ENCODE data around the gene OGFOD2.

The OGFOD2 gene

DNA sequence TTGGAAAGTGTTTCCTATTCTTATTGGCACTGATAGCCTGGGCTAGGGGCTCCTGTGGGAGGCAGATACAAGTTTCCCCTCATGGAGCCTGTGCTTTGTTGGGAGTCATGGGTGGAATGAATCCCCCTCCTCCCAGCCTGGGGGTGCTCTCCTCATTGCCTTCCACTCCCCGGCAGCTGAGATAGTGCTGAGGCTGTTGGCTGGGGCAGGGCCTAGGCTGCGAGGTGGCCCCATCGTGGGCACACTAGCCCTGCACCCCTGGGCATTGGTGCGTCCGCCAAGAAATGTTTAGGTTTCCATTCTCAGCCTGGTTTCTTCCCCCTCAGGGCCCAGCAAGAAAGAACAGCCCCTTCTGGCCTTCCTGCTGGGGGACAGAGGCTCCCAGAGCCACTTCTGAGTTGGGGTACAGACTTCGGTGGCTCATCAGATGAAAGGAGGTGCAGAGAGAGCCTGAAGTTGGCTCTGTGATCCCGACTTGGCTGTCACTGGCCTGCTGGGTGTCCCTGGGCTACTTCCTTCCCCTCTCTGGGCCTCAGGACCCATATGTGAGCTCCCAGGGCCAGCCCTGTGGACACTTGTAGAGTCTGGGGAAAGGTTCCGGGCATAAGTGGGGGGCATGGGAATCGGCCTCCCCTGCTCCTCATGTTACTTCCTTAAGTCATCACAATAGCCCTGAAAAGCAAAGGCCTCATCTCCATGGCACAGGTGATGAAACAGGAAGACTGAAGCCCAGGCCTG, 2.8 kb downstream of the OGFOD2 start:
- no peak for DNase-seq (ENCODE audit: low spot score)

DNA sequence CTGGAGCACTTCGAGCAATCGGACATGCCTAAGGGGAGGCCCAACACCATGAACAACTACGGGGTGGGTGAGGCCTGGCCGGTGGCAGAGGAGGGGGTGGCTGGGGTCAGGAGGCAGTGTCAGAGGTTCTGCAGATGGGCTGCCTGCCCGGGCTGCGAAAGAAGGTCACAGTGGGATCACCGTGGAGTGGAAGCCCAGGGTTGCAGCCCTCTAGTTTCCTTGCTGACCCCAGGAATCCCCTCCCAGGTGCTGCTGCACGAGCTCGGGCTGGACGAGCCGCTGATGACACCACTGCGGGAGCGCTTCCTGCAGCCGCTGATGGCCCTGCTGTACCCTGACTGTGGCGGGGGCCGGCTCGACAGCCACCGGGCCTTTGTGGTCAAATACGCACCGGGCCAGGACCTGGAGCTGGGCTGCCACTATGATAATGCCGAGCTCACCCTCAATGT, 3.5 kb downstream of the OGFOD2 start:
- DNase-seq (ENCODE audit: low spot score): no peak

DNA sequence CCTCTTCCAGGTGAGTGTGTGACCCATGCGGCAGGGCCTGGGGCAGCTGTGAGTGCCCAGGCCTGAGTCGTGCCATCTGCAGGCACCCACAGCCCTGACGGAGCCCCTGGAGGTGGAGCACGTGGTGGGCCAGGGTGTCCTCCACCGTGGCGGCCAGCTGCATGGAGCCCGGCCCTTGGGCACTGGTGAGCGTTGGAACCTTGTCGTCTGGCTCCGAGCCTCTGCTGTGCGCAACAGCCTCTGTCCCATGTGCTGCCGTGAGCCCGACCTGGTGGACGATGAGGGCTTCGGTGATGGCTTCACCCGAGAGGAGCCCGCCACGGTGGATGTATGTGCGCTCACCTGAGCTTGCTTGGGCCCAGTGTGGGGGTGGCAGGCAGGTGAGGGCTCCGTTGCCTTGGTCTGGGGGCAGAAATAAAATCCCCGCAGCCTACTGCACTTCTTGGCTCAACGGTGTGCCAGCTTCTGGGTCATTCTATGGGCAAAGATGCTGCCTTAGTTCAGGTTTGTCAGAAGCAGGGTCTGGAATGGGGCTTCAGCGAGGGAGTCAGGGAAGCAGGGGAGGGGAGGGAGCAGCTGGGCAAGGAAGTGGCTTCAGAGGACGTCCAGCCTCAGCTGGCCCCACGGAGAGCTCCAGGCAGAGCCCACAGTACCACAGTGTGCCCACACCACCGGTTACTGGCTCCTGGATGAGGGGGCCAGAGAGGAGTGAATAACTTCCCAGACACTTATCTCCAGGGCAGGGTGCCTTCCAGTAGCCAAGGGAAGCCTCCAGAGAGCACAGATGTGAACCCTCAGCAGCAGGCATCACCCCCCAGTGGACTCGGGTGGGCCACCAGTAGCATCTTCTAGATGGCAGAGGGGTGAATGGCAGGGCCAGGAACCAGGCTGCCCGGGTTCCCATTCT, 4.2 kb downstream of the OGFOD2 start:
- DNase-seq (ENCODE audit: low spot score): no peak

DNA sequence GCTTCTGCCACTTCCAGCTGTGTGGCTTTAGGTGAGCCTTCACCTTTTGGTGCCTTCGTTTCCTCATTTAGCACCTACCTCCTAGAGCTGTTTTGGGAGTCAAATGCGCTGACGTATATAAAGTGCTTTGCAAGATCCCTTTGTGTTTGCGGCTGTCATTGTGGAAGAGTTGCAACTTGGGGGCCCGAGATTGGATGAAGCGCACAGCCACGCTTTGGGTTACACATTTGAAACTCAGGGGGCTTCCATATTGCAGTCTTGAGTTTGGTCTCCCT, 4.8 kb downstream of the OGFOD2 start:
- no peak for DNase-seq (ENCODE audit: low spot score)

DNA sequence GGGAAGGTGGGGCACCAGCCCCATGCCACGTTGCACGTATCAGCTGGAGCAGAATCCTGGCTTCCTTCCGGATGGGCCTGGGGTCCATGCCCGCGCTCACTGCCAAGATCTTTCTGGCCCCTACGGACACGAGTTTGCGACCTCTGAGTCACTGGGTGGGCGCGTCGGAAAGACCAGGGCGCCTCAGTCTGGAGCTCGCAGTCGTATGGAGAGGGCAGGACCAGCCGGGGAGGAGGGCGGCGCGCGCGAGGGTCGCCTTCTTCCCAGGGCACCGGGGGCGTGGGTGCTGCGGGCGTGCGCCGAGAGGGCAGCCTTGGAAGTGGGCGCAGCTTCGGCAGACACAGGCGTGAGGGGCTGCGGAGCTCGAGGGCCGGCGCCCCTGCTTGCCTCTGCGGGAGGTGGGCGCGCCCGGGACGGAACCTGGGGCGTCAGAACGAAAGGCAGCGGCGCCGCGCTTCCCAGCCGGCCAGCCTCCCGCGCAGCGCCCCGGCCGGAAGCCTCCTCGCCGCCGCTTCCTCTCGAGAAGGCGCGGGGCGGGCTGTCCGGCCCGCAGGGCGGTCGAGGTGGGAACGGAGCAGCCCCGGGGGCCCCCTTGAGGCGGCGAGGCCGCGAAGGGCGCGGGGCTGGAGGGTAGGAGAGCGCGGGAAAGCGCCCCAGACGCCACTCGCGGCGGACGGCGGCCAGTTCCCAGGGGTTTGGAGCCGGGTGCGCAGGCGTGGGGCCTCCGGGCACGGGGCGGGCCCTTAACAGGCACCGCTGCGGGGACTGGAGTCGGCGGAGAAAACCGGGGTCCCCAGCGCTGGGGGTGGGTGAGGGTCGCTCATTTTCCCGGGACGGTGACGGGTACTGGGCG, 5.4 kb downstream of the OGFOD2 start, which contains the start of gene ARL6IP4:
Gene ARL6IP4 (plus strand): TSS at position 499 of the 853 bp plus-strand sequence. CDS start 459 bp downstream, outside the sequence.
- DNase-seq (ENCODE audit: low spot score): peak; percentile 89

DNA sequence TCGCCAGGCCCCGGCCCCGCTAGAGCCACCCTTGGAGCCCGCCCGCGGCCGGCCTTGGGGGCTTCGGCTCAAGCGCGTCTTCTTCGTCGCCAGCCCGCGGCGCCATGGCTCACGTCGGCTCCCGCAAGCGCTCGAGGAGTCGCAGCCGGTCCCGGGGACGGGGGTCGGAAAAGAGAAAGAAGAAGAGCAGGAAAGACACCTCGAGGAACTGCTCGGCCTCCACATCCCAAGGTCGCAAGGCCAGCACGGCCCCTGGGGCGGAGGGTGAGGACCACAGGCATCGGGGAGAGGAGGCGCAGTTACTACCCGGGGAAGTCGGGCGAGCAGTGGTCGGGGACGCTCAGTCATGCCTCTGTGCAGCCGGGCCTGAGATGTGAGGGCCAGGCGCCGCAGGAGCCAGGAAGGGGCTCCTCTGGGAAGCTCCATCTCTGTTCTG, 6.0 kb downstream of the OGFOD2 start:
- no peak for DNase-seq (ENCODE audit: low spot score)

DNA sequence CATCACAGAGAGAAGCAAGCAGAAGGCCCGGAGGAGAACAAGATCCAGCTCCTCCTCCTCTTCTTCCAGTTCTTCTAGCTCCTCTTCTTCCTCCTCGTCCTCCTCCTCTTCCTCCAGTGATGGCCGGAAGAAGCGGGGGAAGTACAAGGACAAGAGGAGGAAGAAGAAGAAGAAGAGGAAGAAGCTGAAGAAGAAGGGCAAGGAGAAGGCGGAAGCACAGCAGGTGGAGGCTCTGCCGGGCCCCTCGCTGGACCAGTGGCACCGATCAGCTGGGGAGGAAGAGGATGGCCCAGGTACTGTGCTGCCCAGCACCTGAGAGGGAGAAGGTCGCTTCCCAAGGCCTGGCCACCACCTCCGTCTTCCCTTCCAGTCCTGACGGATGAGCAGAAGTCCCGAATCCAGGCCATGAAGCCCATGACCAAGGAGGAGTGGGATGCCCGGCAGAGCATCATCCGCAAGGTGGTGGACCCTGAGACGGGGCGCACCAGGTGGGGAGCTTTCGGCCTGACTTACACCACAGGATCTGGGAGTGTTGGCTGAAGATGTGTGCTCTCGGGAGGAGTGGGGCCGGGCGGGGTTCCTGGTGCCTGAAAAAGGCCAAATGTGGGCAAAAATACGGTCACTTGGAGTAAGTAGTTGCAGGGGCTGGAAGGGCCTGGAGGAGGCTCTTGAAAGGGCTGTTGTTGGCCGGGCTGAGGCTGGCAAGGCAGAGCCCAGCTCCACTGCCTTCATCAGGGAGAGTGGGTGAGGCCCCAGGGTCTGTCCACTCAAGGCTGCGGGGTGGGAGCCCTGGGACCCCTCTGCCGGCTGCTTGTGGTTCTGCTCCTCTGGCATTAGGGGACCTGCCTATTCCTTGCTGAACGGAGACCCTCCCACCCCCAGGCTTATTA, 6.8 kb downstream of the OGFOD2 start:
- no peak for DNase-seq (ENCODE audit: low spot score)

DNA sequence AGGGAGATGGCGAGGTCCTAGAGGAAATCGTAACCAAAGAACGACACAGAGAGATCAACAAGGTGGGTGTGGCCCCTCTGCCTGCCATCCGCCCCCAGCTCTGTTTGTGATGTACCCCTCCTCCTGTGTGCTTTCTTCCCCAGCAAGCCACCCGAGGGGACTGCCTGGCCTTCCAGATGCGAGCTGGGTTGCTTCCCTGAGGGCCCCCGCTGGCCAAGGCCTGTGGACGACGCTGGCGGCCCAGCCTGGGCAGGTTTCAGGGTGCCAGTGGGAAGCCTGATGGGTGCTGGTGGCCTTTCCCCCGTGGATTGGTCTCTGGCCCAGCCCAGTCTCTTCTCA, 7.4 kb downstream of the OGFOD2 start:
- no peak for DNase-seq (ENCODE audit: low spot score)

DNA sequence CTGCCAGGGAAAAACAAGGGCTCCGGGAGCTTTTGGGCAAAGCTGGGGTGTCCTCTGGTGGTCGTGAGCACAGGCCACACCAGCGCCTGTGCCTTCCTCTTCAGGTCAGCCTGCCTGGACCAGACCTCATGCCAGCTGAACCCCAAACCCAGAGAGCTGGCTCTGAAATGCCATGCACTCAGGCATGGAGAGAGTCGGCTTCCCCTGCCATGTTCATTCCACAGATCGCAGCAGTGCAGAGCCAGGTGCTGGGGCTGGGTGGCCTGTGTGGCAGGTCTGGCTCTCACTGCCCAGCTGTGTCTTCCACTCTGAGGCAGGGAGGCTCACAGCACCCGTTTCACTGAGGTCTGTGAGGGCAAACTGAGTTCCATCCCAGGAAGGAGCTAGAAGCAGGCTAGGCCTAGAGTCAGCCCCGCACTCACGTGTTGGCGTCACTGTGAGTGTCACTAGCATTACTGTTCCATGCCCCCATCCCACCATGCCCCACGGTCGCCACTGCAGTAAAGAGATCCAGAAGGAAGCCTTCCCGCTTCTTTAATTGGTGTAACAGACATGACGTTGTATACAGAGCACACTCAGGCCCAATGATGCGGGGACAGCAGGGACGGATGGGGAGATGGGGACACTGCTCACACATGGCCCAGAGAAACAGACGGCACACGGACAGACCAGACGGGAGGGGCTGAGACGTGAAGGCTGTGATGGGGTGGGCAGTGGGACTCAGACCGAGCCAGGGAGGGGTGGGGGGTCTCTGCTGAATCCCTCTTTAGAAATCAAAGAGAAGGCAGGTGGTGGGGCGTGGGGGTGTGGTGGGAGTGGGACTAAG, 8.1 kb downstream of the OGFOD2 start:
- no peak for DNase-seq (ENCODE audit: low spot score)

DNA sequence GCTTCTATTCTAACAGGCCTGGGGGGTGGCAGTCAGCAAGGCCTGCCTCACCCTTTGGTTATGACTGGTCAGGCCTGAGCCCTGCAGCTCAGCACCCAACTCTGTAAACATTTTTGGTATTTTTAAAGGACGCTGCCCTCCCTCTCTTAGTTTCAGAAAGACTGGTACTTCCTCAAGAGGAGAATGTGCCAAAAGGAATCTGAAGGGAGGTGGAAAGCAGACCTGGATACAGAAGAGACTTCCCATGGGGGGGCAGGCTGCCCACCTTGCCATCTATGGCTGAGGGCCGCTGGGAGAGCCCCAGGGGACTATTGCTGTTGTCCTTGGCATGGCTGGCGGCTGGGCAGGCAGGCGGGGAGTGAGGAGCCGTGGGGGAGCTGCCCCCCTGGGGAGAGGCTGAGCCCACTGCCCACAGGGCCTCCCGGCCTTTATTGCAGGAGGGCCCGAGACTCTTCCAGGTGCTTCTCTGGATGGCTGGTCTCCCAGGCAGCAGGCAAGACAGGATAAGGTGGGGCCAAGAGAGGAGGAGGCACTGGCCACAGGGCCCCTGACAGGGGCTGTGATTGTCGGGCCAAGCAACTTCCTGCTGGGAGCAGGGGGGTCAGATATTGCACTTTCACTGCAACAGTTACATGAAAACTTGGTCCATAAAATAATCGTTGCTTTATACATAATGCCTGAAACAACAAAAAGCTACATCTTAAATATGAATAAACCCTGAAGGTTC, 8.9 kb downstream of the OGFOD2 start:
- DNase-seq (ENCODE audit: low spot score): no peak

DNA sequence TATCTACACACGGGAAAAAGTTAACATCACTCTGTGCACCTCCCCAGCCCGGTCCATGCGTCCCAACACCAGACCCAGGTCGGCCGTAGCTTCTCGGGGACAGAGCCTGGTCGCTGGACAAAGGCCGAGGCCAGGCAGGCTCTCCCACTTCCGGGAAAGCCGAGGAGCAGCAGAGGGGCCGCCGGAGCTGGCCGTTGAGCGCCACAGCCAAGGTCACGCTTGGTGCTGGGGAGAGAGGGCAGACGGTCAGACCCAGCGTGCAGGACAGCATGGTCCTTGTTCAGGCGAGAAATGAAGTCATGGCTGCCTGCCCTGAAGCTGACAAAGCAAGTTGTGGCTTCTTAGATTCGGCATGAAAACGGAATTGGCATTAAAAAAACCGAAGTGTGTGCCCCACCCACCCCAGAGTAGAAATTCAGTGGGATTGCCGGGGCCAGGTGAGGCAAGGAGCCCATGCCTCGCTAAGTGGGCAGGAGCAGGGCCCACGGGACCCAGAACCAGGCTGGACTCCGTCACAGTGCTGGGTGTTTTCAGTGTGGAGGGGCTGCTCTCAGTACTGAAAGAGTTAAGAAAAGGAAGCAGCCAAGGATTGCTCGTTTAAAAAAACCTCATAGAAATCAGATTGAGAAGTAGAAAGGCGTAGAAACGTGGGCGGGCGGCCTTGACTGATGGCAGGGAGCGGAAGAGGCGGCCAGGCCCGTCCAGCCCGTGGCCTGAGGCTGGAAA, 9.7 kb downstream of the OGFOD2 start:
- no peak for DNase-seq (ENCODE audit: low spot score)

DNA sequence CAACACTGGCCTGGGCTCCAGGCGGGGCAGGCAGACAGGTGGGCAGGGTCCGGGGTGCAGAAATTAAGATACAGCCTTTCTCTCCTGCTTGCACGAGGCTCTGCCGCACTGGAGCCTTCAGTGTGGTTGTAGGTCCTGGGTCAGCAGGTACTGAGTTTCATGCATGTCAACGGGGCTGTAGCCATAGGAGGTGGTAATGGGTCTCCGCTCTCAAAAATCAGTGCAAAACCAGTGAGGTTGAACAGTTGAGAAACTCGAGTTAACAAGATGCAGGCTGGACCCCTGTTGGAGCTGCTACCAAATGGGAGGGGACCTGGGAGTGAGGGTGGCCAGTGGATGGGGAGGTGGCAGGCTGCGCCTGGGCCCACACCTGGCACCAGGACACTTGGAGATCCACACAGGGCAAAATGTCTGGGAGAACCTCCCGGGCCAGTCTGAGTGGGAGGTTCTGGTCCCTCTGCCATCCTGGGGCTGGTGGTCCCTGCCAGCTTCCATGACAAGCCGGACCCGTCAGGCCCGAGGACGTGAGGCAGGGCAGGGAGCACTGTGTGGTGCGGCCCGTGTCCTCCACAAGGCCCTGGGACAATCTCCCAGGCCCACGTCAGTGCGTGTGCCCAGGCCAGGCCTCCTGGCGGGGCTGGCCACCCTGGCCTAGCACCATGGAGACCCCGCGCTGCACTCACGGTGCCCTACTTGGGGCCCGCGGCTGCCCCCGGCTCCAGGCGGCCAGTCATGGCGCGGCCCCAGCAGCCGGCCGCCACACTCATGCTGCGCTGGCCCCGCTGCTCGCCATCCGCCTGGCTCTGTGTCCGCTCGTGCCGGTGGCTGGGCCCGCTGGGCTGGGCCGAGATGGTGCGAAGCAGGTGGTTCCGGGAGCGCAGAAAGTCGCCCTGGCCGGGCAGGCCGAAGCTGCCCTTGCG, 10.6 kb downstream of the OGFOD2 start:
- DNase-seq (ENCODE audit: low spot score): no peak

DNA sequence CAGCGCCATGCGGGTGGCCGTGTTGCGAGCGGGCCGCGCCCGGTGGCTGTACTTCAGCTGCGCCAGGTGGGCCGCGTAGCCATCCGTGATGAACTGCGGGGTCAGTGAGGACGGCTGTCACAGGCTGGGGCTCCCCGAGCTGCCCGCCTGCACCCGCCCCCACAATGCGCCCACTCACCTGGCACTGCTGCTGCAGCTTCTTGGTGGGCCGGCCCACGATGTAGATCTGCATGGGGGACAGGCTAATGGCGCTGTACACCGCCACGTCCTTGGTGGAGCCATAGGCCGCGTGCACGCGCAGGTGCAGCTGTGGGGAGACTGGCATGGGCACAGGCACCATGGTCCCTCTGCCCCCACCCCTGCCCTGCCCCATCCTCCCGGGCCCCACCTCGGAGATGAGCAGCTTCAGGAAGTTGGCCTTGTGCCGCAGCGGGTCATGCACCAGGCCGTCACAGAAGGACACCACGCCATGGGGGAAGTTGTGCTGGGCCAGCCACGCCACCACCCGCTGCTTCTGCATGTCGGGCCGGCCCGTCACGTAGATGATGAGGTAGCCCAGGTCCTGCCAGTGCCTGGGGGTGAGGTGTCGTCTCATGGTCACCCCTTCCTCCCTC, 11.3 kb downstream of the OGFOD2 start:
- DNase-seq (ENCODE audit: low spot score): no peak

DNA sequence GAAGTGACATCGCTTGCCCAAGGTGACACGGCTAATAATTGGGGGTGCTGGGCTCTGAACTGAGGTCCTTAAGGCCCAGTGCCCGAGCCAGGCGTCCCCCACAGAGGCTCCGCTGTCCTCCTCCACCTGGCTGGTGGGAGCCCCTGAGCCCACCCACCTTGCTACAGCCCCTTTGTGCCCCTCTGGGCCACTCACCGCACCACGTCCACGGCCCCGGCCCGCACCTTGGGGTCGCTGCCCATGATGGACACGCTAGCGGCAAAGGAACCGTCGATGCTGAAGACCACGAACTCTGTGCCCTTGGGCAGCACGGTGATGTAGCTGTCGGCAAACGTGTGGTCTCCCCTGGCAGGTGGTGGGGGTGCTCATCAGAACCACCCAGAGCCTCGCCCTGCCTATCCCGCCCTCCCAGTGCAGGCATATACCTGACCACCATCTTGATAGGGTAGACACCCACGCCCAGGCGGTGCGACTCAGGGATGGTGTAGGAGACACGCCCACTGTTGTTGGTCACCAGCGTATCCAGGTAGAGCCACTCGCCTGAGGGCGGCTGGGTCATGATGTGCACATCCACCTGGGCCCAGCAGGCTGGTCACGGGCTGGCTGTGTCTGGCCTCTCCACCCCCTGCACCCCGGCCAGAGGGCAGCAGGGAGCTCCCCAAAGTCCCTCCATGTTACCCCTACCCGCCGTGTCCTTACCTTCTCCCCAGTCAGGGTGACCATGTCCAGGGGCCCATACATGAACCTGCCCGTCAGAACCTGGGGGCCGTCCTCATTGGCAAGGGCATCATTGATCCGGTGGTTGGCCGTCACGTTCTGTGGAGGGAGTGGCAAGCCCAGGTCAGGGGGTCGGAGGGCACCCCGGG, 12.3 kb downstream of the OGFOD2 start:
- no peak for DNase-seq (ENCODE audit: low spot score)

DNA sequence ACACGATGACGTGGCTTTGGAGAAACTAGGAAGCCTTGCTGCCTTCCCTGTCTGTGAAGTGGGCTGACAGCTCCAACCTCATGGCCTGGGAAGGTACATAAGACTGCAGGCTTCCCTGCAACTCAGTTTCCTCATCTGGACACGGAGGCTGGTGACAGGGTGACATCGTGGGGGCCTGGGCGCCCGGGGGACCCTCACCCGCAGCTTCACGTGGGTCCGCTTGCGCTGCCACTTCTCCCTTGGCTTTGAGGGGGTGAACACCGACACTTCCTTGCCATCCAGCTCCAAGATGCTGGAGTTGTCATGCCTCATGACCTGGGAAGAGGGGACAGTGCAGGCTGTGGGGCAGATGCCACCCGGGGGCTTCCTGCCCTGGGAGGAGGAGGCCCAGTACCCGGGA, 13.0 kb downstream of the OGFOD2 start:
- DNase-seq (ENCODE audit: low spot score): no peak

DNA sequence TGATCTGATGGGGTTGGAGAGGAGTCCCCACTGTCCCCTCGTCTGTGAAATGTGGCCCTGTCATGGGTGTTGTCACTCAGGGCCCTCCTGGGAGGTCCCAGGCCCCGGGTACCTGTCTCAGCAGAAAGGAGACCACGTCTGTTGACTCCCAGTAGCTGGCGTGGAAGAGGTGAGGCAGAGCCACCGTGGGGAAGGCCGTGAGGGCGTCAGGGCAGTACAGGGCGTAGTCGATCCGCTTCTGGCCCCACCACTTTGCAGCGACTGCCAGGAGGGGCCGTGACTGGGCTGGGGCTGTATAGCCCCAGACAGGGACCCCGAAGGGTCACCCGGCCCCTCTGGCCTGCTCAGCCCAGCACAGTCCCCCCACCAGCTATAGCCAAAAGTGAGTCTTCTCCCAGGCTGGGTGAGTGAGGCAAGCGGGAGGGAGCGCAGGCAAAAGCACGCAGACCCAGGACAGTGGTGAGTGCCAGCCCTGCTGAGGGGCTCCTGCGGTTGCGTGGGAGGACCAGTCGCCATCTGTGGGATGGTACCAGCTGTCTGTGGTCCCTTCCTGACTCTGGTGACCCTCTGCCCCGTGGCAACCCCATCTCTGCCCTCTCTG, 13.7 kb downstream of the OGFOD2 start:
- DNase-seq (ENCODE audit: low spot score): no peak
